HS-27A (cell line): Measurements from ENCODE around the gene UNC13C.

Experiments used
- DNase-seq: peaks from one replicate; pipeline ENCODE4 v3.0.0-alpha.2; 2012; ENCODE audit warnings: low read depth, missing footprints

Gene UNC13C

DNA sequence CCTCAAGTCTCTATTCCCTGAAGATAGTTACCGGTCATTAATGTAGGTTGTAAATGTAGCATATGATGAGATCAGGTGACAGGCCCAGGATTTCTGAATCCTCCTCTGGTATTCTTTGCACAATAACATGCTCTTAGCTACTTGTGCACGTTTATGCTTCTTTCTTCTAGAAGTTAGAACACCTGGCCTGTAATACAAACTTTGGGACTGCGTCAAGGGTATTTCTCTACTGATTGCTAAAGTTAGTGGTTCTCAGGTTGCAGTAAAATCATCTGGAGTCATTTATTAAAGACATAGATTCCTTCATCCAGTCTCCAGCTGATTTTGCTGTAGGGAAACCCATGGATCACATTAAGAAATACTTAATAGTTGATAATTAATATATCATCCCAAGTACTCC, 48.0 kb downstream of the UNC13C start:
- DNase-seq: no peak

GRCh38 chr15:54026891-54027290, 48.6 kb downstream of the UNC13C start:
- no peak for DNase-seq

GRCh38 chr15:54029081-54029480, 50.8 kb downstream of the UNC13C start:
- no peak for DNase-seq

DNA sequence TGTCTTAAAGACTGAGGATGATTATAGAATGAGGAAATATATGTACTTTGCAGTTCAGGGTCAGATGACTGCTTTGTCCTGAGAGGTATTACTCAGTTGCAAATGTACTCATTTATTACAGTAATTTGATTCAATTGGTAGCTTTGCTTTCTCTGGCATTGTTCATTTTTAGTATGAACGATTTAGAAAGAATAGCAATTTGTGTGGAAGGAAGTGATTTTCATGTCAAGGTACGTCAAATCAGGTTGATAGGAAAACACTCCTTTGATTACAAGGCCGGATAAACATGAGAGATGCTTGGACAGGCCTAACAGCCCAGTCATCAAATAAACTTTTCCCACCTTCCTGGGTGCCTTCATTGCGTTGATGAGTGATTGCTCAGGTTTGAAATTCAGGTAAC, 53.8 kb downstream of the UNC13C start:
- no peak for DNase-seq

GRCh38 chr15:54033356-54033860, 55.2 kb downstream of the UNC13C start:
- DNase-seq: no peak

- no peak for DNase-seq
Observed at GRCh38 chr15:54033869-54034458, 55.7 kb downstream of the UNC13C start.

DNA sequence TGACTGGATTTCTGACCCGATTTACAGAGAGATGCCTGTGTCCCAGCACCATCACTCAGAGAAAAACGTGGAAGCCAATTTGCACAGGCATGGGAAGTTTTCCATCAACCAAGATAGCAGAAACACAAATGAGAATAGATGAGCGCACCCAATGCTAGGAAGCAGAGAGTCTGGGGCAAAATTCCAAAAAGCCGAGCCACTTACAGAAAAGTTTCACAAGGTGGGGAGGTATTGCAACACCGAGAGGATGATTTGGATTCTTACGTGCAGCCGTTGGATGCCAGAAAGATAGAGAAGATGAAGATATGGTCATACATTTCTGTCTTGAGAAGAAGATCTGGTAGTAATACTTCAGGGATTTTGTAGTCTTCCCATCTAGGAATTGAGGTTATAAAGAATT, 57.4 kb downstream of the UNC13C start:
- no peak for DNase-seq

GRCh38 chr15:54045397-54045796, 67.2 kb downstream of the UNC13C start:
- no peak for DNase-seq

DNA sequence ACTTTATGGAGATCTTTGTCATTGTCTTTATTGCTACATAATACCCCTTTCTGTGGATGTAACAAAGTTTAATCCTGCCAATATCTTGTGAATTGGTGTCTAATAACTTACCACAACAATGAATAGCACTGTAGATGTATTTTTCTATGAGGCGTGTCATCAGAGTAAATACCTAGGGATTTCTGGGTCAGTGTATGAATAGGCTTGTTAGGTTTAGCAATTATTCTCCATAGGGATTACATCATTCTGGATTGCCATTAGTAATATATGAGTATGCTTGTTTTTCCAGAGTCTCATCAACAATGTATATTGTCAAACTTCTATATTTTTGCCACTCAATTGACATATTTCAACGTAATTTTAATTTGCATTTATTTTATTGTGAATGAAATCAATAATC, 67.9 kb downstream of the UNC13C start:
- DNase-seq: no peak

DNA sequence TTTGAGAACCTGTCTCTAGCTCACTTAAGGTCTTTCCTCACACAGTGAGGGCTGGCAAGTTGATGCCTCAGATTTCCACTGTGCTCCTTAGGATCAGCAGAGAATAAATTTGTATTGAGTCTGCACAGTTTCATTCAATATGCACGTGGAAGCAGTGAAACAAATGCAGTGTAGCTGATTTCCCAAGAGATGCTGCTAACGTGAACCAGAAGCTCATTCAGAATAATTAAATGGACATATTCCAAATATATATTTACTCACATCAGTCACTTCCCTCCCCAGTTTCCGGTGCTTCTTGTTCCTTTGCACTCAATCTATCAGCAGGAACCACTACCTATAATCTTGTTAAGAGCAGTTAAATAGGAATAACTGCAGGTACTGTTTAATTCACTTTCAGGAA, 86.1 kb downstream of the UNC13C start:
- no peak for DNase-seq

- no peak for DNase-seq
Observed at GRCh38 chr15:54066403-54066802, 88.2 kb downstream of the UNC13C start.

DNA sequence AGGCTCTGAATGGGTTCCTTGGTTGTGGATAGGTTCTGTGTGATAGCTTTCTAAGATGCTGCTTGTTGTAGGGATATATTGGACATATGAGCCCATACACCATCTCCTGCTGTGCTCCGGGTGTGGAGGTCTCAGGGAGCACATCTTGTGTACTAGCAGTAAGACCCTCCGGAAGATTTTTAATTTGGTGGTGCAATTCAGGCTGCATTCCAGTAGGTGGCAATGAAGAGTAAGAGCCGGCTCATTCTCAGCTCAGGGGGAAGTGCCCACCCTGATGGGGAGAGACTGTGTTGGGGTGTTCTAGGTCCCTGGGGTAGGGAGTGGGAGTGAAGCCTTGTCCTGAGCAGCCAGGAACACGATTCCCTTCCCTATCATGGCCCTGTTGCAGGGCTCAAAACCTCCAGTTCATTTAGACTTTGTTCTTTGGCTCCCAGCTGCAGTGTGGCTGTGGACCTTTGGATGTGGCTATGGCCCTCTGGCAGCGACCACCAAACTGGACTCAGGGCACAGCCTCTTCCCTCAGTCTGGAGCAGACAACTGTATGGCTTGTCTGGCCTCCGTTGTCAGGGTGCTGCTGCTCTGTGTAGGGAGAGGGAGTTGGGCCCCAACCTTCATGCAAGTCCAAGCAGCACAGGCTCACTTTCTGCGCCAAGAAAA, 104.7 kb downstream of the UNC13C start:
- DNase-seq: no peak

DNA sequence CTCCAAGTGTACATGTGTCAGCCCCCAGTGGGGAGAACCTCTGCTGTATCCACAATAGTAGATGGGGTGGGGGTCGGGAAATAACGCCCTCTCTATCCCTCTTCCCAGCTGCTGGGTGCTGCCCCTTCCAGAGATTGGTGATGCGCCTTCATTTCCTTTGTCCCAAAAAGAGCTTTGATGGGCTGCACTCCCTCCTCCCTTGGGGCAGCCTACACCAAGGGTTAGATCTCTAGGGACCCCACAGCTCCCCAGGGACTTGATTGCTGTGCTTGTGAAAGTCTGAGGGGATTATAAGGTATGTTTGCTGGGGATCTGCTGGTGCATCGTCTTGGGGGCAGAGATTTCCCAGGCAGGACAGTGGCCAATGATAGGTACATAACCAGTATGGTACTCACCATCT, 105.3 kb downstream of the UNC13C start:
- DNase-seq: no peak

DNA sequence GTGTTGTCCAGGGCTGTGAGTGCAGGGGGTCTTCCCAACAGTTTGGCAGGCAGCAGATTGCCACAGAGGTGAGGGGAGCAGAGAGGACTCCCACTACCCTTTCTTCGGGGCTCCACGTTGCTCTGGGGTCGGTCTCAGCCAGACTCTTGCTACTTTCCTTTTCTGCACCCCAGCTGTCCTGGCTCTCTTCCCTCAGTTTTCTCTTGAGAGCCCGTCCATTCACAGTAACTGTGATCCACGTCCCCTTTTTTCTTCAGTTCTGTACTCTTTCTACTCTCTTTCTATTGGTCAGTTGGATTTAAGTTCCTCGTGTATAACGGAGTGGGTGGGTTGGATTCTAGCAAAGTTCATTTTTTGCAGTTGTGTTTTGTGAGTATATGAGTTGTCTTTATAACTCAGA, 105.8 kb downstream of the UNC13C start:
- DNase-seq: no peak

- no peak for DNase-seq
Observed at GRCh38 chr15:54088837-54089236, 110.6 kb downstream of the UNC13C start.

- no peak for DNase-seq
Observed at GRCh38 chr15:54089776-54090175, 111.5 kb downstream of the UNC13C start.

DNA sequence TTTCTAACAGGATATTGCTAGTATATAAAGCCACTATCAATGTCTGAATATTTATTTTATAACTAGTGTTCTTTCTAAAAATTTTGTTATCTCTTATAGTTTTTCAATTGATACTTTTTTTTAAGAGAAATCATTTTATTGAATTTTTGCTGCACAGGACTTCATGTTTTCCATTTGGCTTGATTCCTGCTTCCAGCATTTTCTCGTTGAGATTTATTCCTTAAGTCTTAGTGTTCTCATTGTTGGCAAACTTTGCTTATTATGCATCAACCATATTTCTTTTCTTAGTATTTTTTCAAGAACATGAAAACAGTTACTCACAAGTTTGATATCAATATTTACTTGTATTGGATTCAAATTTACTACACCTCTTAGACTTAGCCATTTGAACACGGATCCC, 113.4 kb downstream of the UNC13C start:
- DNase-seq: no peak

DNA sequence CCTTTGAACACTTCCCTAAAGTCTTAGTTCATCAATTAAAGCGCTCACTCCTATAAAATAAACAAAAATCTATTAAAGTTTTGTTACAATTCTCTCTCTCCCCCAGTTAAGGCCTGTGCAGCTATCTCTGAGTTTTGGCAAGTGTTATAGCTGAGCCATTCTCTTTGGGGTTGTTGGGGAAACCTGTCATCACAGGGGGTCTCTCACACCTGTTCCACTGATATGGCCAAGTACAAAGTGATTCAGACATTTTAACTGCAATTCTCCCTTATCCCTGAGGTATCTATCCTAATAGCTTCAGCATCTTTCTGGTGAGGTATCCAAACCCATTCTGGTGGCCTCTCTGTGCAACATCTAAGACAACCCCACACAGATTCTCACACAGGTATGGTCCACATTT, 116.4 kb downstream of the UNC13C start:
- no peak for DNase-seq

DNA sequence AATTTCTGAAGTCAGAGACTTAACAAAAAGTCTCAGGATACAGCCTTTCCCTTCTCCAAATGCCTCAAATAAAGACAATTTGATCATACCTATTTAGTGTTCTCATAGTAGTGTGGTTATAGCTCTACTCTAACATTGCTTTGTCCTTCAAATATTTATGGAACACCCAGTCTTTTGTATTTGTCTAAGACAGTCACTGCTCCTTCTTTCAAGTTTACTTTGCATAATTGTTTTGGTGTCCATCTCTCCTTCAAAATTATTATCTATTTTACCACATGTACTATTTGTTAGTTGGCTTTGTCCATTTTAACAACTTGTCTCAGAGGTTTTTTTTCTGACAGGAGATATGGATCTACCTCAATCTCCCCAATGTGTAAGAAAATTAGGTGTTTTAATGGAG, 118.8 kb downstream of the UNC13C start:
- DNase-seq: no peak

DNA sequence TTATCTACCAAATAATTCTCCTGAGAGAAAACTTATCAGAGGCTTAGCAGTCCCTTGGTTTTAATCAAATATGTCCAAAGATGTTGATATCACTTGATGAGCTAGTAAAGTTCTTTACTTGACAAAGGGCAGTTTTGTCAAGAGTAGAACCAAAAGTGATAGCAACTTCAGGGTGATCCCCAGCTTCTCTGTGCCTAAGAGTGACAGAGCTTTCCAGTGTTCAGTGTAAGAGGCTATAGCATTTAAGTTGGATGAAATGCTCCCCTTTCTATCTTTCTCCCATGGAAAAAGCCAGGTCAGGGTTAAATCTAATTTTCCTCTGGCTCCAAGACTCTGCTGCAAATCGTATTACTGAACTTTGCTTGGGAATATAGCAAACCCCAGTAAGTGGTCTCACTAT, 120.8 kb downstream of the UNC13C start:
- DNase-seq: no peak

- DNase-seq: no peak
Observed at GRCh38 chr15:54101664-54102270, 123.5 kb downstream of the UNC13C start.

DNA sequence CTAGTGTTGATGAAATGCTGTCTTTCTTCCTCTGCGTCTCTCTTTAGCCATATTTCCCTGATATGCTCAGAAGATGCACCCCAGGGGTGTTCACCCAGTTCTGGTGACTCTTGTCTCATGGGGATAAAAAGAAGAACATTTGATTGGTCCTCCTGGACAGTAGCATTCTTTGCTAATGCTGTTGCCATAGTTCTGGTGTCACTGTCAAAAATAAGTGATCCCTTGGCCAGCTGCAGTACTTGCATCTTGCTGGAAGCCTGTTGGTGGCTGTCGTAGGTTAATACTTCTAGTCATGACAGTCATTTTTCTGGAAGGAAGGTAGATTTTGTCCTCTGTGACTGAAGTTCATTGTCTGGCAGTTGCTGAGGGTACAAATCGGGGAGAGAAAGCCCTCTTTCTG, 124.5 kb downstream of the UNC13C start:
- no peak for DNase-seq

DNA sequence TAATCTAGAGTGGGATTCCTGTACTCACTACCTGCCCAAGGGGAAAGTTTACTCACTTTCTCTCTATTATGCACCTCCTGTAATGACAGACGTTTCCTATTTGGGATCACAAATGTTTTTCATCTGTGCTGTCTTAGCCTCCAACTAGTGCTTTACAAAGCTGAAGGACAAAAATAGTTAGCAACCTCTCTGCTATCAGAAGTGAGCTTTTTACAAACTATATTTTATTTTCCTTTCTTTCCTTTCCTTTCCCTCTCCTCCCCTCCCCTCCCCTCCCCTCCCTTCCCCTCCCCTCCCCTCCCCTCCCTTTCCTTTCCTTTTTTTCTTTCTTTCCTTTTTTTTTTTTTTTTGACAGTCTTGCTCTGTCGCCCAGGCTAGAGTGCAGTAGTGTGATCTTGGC, 130.8 kb downstream of the UNC13C start:
- DNase-seq: no peak

DNA sequence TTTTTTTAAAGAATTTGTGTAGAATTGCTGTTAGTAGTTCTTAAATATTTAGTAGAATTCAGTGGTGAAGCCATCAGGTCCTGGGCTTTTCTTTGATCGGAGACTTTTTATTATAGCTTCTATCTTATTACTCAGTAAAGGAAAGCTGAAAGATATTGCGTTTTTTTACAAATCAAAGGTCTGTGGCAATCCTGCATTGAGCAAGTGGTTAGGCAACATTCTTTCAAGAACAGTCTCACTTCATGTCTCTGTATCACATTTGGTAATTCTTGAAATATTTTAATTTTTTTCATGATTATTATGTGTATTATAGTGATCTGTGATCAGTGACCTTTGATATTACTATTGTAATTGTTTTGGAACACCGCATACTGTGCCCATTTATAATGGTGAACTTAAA, 140.8 kb downstream of the UNC13C start:
- no peak for DNase-seq
